Glomerular visceral epithelial cell (primary cell): Measurements from ENCODE around the gene CTR9.
A peak's percentile ranks its signal among the peaks of the same experiment; 100 is the strongest.

Experiments used
- DNase-seq: peaks from one replicate; pipeline ENCODE4 v3.0.0-alpha.2; 2016; ENCODE audit errors: extremely low spot score

CTR9 gene

DNA sequence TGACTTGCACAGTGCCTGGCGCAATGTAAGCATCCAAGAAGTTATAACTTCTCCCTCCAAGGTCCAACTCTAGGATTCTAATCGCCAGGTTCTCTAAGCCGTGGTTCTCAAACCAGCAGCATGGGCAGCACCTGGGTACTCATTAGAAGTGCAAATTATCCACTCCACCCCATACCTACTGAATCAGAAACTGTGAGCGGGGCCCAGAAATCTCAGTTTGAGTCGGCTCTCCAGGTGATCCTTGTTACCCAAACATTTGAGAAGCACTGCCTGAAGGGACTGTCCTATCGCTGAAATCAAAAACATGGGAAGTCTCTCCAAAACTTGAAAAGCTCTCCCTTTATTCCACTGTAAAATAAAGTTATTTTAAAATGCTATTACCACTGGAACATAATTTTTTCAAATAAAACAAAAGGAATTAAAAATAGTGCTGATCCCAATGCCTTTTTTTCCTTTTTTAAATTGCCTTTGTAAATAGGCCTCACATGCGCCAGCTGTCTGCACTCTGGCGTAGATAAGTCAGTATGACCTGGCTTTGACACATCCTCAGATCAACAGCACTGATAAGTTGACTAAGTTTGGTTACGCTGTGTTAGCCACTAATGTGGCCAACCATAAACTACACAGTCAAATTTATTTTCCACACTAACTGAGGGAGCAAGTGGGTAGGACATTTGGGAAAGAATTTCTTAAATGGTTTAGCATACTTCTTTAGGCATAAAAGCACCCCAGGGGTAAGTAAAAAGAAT lies 8.4 kb upstream of the CTR9 start:
- DNase-seq = peak; percentile 20

DNA sequence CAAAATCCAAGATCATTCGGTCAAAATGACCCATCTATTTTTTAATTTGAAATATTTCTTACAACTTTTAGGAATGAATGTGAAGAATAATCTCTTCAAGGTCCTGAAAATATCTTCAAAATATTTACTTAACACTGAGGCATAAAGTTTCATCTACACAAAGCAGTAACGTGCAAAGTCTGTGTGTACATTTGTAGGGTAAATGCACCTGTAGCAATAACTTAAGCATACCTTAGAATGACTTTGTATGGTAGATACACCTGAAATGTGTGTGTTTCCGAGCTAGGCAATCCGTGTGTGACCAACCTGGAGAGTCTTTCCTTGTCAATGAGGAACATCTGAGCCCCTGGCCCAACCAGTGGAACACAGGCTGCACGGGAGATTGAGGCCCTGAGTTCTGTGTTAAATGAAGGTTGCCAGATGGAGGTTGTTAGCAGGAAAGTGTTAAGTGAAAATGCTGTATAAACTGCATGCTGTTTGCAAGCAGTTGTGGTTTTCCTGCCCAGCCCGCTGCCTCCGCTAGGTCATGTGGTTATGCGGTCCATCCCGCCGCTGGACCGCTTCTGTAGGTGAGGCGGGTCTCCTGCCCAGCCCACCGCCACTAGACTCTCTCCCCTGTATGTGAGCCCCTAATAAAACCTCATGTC lies 7.6 kb upstream of the CTR9 start:
- no peak for DNase-seq

DNA sequence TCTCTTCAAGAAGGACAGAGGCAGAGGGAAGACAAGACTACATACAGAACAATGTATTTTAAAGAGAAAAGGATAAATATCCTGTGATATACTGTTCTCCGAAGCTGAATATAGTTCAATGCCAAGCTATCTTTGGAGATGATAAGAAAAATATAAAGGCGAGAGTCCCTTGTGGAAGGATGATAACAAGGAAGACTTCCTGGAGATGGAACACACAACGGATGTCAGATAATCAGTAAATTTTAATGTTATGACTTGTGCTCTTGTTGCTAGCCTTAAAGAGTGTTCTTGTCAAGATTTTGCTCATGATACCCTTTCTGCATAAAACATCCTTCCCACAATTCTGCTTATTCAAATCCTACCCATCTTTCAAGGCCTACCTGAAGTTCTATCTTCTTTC lies 6.8 kb upstream of the CTR9 start:
- no peak for DNase-seq

DNA sequence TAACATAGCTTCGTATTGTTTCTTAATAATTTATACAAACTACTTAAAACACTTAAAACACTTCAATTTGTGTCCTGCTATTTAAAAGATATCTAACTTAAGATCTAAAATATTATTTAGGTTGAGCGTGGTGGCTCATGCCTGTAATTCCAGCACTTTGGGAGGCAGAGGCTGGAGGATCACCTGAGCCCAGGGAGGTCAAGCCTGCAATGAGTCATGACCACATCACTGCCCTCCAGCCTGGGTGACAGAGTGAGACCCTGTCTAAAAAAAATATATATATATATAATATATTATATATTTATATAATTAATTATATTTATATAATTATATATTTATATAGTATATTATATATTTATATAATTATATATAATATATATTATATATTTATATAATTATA lies 4.2 kb upstream of the CTR9 start:
- DNase-seq = no peak

DNA sequence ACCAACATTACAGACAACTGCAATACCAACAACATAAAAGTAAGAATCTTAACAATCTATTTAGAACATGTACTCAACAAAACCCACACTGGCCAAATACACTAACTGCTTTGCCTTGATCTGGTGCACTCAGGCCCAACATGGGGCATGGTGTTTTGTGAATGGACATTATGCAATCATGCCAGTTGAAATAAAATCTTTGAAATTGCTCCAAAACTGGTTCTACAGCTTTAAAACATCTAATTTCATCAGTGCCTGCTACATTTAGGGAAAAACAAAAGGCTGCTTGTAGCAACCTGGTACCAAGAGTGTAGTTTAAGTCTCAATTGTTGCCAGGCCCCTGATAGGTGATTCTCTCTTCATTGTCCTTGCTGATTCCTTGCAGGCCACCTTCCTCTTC lies 3.3 kb upstream of the CTR9 start:
- DNase-seq = no peak

DNA sequence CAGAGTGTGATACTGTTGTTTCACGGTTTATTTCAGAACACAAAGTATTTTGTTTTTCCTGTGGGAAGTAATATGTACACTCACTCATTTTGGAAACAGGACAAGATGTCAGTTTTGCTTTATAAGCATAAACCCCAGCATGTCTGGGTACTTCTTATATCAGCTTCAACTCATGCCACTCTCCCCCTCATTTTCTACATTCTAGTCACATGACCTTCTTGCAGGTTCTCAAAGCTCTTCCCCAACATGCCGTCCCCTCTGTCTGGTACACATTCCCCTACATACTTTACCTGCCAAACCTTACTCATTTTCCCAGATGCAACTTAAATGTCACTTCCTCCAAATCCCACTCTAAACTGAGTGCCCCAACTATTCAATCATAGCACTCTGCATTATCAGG lies 1.6 kb upstream of the CTR9 start:
- no peak for DNase-seq

DNA sequence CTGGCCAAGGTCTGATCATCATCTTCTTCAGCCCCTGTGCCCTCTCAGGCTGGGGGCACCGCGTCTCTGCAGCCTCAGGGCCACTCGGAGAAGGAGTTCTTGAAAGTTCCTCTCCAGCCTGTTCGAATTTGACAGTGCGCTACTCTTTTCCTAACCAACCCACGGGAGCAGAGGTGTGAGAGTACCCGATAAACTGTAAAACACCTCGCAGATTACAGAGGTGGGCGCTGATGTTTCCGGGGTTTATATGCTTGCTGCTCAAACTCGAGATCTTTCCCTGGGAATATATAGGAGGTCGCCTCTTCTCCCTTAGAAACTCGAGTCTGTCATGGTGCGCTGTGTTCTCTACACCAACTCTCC lies 515 bp downstream of the CTR9 start:
- DNase-seq = no peak

DNA sequence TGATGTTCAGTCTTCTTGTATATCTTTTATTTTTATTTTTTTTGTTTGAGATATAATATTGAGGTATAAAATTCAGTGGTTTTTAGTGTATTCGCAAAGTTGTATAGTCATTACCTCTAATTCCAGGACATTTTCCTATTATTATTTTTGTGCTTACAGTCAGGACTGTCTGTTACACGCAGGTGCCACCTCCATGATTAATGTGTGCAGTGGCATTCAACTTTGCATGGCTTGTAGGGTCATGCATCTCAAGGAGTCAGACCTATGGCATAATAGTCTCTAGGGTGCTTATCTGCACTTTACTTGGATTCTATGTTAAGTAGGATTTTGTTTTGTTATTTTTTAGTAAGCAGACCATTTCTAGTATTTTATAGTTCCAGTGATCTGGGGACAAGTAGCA lies 1.0 kb downstream of the CTR9 start:
- no peak for DNase-seq

DNA sequence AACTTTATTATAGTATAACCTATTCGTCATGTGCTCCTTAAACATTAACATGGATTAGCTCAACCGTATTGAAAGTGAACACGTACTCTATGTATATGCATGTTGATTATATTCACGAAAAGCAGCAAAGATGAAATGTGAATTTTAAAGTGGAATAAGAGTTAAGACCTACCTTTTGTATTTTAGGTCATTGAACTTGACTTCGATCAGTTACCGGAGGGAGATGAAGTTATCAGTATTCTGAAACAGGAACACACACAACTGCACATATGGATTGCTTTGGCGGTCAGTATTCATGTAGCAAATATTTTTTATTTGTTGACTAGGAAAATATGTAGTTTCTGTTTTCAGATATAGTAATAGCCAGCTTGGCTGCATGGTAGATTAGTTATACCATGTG lies 1.4 kb downstream of the CTR9 start:
- no peak for DNase-seq

DNA sequence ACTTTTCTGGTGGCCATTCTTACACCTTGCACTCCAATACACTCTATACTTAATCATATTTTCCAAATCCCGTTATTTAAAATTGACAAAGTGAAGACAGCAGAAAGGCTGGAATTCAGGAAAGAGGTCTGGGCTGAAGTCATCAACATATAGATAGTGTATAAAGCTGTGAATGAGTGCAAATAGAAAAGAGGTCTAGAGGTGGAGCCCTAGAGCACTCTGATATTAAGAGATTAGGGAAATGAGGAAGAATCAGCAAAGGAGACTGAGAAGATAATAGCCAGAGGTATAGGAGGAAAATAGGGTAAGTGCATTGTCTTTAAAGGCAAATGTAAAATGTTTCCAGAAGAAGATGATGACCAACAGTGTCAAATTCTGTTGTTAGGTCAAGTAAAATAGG lies 7.9 kb downstream of the CTR9 start:
- no peak for DNase-seq

DNA sequence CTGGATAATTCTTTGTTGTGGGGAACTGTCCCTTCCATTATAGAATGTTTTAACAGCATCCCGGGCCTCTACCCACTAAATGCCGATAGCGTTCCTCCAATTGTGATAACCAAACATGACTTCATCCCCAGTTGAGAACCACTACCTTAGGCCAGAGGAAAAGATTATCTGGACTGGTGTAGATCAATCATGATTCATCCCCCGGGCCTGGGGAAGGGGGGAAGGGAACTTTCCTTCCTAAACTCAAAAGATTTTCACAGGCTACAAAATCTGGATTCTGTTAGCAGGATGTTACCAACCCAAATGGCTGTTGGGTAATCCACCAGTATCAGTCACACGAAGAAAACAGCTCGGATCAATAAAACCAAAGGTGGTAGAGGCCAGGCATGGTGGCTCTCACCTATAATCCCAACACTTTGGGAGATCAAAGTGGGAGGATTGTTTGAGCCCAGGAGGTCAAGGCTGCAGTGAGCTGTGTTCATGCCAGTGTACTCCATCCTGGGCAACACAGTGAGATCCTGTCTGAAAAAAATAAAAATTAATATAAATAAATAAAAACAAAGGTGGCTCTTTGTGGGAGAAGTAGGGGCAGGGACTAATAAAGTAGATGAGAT lies 10.1 kb downstream of the CTR9 start:
- DNase-seq = no peak

DNA sequence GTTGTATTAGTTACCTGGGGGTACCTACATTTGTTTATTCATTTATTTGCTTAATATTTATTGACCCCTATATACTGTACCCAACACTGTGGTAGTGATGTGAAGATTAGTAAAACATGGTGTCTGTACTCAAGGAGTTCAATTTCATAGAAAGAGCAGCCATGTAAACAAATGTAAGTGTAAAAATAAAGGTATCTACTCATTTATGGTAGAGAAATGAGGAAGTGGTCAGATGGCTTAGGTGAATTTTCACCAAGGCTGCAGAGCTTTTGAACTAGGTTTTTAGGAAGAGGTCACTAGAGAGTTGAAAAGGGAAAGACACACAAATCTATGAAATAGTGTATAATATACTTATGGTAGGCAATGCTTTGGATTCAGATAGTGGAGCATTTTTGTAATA lies 11.1 kb downstream of the CTR9 start:
- no peak for DNase-seq

DNA sequence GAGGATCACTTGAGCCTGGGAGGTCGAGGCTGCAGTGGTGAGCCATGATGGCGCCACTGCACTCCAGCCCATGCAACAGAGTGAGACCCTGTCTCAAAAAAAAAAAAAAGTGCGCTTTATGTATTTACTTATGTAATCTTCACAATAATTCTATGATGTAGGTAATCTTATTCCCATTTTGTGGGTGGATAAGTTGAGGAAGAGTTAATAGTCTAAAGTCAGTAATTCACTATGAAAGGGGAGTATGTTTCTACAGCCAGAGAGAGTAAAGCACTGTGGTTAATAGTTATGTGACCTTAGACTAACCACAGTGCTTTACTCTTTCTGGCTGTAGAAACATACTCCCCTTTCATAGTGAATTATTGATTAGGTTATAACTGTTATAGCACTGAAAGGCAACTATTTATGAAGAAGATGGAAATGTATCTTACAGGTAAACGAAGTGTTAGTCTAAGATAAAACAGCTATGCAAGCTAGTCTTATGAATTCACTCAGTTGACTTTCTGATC lies 11.9 kb downstream of the CTR9 start:
- DNase-seq = no peak

DNA sequence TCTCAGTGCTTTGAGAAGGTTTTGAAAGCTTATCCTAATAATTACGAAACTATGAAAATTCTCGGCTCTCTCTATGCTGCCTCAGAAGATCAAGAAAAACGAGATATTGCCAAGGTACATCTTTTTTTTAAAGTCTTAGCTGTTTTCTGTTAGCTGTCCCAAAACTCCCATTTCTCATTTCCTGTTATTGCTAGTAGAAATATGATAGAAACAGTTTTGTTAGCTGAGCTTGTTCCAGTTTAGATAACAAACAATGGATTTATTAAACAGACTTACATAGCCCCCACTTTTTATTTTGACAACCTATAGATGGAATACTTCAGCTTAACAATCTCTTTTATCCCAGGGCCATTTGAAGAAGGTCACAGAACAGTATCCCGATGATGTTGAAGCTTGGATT lies 12.7 kb downstream of the CTR9 start:
- DNase-seq = no peak

DNA sequence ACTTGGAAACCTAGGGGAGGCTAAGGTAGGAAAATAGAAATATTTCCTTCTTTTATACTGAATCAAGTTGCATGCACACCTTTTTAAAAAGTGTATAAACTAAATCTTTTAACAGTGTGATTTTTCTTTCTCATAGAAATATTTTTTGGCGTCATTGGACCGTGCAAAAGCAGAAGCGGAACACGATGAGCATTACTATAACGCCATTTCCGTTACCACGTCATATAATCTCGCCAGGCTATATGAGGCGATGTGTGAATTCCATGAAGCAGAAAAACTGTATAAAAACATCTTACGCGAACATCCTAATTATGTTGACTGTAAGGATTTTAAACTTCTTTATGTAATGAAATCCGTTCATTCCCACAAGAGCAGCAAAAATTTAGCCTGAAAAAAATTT lies 13.4 kb downstream of the CTR9 start:
- no peak for DNase-seq

DNA sequence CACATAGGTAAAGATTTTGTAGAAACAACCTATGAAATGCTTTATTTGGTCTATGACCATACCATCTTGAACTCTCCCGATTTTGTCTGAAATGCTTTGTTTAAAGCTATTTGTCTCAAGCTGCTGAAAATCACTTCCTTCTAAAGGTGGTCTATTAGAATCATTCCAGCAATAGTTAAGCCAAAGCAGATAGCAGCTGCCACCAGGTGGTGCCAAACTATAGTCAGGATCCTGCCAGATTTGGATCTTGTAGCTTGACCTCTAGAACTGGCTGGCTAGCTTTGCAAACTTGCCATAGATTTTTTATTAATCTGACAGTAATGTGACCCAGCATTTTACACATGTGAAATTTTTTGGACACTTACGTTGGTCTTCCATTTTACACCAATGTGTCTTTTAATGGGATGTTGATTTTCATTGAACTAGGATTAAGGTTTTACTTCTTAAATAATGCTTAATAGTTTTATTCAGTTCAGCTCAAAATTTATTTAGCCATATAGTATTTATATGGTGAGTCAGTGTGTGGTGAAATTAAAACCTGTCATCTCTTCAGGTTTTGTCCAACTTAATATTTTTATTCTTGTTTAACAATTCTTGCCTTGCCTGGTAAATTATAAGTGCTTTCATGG lies 19.7 kb downstream of the CTR9 start:
- peak; percentile 41 for DNase-seq

DNA sequence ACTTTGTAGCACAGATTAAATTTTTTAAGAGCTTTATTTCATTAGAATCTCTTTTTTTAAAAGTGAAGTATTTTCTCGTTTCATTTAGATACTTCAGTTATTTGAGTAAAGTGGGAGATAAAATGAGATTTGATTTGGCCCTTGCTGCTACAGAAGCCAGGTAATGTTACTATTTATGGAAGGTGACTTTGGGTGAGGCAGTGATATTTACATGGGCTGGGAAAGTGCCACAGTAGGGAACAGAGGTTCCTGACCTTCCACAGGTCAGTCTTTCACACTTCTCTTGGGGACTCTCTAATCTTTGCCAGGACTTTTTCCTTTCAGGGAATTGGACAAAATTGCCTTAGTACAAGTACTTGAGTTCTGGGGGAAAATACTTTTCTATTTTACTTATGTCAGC lies 20.4 kb downstream of the CTR9 start:
- DNase-seq = no peak

DNA sequence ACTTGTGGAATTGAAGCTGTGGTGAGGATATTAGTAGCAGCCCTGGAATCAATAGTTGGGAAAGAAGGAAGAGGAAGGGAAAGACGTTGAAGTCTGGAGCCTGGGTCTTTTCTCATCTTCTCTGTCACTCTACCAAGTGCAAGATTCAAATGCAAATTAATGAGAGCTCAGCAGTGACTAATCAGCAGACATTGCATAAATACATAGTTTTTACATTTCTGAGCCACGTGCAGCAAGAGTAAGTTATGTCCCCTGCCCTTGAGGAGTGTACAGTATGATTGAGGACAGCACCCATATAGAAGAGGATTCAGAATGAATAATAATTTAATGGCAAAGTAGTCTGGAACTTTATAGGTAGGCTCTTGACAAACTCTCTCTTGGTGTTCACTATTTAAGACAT lies 23.8 kb downstream of the CTR9 start:
- no peak for DNase-seq

DNA sequence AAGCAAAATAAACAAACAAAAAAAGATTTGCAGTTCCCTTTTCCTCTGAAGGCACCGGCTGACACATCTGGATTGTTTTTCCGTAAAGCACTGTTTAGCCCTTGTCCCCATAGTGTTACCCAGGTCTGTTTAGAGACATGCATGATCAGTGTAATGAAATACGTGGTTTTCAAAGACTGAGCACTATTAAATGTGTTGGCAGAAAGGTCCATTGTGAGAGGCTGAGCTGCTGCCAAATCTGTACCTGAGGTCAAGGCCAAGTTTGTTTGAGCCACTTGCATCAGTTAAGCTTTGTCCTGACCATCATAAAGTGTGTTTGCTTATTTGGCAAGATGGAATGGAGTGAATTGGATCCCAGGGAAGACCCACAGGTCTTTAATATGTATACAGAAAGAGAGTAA lies 26.3 kb downstream of the CTR9 start:
- no peak for DNase-seq

DNA sequence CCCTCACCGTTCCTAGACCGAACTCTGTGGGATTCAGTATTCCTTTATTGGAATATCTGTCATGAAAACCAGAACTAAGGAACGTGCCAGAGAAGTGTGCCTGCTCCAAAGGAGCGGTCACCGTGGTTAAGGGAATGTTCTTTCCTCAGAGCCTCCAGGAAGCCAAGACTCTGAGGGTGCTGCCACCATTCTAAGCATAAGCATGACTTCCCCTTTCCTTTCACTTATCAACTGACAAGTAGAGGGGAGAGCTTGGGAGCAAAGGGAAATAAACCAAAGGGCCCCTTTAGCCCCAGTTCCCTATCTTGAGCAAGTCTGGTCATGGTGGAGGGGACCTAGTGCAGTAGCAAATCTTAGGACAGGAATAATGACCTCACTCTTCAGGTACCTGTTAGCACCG lies 26.8 kb downstream of the CTR9 start:
- no peak for DNase-seq

DNA sequence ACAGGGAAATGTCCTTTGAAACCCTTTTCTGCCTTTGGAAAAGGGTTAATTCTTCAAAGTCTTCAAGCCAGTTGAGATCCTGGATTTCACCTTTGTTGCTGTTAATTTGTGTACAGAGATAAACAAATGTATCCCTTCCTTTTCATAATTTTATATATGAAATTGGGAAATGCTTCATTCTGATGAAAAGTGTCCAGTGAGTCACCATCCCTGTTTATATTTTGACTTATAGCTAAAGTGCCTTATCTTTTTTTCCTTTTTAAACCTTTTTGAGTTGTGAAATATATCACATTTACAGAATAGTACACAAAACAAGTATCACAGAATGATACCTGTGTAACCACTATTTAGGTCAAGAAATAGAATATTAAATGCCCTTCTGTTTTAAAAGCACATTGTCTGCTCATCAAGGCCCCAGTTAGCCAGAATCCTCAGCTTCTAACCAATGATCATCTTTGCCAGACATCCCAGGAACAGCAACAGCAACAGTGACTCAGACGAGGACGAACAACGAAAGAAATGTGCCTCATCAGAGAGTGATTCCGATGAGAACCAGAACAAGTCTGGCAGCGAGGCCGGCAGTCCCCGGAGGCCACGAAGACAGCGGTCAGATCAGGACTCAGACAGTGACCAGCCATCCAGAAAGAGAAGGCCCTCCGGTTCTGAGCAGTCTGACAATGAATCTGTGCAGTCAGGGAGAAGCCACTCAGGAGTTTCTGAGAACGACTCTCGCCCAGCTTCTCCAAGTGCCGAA lies 27.3 kb downstream of the CTR9 start:
- DNase-seq = peak; percentile 51

DNA sequence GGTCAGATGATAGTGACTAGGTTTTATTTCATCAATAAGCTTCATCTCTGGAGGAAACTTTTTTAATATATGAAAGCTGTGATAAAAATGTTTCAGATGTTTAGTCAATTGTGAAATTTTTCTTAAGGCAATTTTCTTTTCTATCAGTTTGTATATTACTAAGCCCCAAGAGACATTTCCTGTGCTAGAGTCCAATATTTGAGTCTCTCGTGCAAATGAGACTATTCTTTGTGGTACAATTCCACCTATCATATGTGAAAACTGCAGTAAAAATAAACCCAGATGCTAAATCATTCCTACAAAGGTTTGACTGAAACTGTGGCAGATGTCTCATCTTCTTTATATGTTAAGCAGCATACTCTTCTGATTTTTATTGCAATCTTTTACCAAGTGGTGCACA lies 28.0 kb downstream of the CTR9 start:
- no peak for DNase-seq
